OCI-LY7 (cell line): ENCODE results near the gene NXPE4.

Experiments
- CTCF ChIP-seq: fragments of 200-600 bp; sonication (generic); conservative IDR thresholded peaks from 2 replicates; pipeline ENCODE4 v1.5.1; 2014; ENCODE audit warnings: mild to moderate bottlenecking, antibody characterized with exemption, low read length, moderate library complexity, mixed read lengths
- EZH2phosphoT487 ChIP-seq: fragments of 200-600 bp; sonication (generic); IDR thresholded peaks from 2 replicates; pipeline ENCODE4 v1.6.1; 2018; ENCODE audit warnings: low read depth, borderline replicate concordance, mild to moderate bottlenecking, mixed run types, antibody characterized with exemption, low read length, moderate library complexity, mixed read lengths

GRCh38 chr11:114566276-114566675, 29.3 kb downstream of the NXPE4 start:
- TF ChIP-seq CTCF (no peak), EZH2phosphoT487 (no peak)
